Inflammatory macrophage treated with lipopolysaccharide for 4 hours (primary cell): Measurements from ENCODE around the gene CSGALNACT2.

Source experiments
- DNase-seq: peaks from one replicate; pipeline ENCODE4 v3.0.0-alpha.2; 2020

Gene CSGALNACT2

DNA sequence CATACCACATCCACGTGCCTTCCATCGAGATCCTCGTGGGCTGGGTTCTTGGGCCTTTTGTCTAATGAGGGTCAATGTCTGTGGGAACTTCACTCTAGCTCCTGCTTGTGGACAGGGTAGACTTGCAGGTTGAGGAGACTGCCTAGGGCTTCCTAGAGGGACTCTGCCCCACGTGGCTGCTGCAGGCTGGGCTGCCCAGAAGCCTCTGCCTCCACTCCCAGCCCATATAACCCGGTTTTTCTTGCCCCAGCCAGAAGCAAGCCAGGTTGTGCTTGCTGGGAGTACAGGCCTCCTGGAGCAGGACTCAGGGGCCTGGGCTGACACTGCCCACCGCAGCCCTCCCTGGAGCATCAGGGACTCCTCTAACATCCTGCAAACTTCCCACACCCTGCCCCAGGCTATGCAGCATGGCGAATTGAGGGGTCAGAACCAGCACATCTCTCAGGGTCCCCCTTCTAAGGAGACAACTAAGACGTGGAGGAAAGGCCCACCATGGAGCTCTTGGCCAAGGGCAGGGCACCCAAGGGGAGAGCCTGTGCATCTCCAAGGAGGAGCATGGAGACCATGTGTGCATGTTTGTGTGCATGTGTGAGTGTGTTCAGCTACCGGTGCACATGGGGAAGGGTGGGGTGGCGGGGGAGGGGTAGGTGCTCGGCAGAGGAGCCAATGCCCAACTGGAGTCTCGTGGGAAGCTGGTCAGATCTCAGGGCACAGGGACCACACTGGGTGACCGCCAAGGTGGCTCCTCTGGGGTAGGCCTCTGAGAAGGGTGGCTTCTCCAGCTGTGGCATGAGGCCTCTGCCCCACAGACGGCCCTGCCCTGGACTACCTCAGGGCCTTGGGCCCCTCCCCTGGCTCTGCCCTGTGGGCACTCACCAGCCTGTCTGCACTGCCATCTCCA, 66.0 kb downstream of the CSGALNACT2 start:
- DNase-seq, result no peak

DNA sequence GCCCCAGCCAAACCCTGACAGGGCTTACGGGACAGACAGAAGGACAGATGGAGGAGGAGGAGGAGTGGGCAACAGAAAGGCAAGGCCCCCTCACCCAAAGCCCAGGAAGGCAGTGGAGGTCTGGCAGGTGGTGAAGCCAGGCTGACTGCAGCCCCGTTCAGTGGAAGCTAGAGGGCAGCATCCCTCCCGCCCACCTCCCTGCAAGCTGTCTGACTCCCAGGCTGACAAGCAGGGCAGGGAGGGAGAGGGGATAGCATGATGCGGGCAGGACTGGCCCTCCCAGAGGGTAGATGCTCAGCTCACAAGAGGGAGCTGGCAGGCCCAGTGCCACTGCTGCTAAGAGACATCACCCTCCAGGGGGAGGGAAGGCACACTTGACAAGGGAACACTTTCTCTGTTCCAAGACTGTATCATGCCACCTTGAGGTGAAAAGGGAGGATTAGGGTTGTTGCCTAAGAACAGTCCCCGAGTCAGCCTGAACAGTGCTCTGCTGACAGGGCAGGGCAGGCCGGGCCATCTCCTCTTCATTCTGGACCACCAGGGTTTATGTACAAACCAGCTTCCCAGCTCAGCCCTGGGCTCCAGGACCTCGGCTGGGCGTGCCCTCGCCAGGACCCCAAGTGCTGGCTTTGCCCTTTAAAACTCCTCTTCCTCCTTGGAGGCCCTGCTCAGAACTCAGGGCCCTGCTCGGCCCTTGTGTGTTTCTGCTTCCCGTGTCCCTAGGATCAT, 66.9 kb downstream of the CSGALNACT2 start:
- peak; percentile 56 for DNase-seq

DNA sequence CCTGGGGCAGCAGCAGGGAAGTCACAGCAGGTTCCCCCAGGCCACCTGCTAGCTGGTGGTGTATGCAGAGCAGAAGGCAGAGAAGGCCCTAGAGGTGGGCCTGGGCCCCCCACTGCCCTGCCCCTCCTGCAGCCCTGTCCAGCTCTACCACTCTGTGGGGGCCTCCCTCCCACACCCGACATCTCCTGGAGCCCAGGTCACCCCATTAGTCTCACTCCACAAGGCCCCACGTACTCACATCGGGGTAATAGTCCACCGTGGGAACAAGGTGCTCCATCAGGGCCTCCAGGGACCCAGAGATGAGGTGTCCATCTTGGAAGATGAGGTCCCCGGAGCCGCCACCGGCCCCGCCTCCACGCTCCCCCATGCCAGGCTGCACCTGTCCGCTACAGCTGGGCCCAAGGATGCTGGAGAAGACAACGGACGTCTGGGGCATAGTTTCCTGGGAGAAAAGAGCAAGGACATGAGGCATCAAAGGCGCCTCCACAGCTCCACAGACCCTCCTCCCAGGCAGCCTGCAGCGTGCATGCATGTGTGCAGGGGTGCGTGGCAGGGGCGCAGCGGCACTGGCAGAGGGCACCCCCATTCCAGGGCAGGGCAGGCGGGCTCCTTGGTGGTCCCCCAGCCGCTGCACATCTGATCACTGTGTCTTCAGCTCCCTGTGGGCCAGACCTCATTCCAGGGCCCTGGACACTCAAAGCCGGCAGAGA, 67.6 kb downstream of the CSGALNACT2 start:
- DNase-seq, result no peak

DNA sequence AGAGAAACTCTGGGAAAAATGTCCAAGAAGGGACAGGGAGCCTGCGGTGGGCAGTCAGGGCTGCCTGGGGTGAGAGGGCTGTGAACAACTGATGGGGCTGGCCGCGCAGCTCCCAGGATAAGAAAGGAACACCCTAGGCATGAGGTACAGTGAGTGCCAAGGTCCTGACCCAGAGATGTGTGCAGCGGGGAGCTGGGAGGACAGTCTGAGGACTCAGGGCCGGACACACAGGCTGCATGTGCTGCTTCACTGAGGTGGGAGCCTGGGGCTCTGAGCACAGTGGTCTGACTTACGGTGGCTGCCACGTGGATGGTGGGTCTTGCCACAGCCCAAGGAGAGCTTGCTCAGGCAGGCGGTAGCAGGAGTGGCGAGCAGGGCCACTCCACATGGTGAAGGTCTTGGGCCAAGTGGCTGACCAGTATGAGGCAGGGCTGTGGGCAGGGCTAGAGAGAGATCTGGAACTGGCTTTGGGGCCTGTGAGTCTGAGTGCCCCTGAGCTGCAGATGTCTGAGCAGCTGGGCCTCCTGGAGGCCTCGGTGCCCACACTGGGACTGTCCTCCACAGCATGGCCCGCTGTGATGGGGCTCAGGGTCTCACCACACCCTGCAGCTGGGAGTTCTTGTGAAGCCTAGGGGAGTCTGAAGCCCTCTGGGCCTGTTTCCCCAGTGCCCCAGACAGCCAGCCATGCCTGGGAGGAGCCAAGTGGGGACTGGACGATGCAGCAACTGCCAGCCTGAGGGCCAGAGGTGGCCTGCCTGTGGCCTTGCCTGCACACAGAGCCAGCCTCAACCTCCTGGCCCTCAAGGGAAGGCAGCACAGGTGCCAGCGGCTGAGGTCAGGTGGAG, 68.4 kb downstream of the CSGALNACT2 start:
- no peak for DNase-seq

DNA sequence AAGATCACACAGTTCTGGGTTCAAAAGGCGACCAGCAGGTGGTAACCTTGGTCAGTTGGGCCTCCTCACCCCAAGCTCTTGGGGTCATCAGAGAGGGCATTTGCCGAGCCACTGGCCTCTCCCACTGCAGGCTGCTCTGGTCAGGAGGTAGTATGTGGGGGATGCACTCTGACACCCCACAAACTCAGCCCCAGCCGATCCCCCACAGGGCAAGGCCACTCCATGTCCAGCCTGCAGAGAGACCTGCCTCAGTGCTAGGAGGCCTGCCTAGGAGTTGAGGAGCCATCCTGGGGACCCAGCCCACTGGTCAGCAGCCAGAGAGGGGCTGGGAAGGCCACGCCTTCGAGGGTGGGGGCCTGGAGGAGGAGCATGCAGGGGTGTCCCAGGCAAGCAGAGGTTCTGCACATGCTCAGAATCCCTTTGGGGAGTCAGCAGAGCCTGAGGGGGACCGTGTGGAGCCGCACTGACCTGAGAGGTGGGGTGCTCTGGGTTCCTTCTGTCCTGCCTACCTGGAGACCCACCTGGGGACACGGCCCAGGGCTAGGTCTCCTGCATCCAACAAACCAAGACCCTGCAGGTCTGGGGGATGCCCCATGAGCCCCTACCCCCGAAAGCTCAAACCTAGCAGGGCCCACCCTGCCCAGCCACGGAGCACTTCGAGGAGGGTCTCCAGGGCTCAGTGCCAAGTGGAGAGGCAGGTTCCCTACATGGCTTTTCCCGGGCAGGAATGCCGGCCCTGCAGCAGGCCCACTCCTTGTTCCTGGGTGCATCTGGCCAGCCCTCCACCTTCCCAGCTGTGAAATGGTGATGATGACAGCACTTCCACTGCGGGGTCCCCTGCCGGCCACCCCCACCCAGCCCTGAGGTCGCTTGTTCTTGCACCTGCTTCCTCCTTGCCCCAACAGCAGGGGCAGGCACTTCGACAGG, 70.2 kb downstream of the CSGALNACT2 start:
- no peak for DNase-seq

DNA sequence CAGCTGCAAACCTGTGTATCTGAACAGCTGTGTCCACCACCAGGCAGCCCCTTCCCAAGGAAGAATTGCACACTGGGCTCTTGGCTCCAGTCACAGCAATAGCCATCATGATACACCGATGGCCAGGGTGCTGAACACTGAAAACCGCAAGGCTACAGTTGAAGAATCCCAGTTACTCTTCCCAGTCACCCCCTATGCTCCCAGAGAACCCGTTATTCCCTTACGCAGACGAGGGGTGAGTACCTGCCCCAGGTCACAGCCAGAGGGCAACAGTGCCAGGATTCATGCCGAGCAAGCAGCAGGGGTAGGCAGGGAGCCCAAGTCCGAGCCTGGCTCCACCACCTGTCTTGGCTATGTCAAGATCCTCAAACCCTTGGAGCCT, 70.8 kb downstream of the CSGALNACT2 start:
- DNase-seq, result no peak

DNA sequence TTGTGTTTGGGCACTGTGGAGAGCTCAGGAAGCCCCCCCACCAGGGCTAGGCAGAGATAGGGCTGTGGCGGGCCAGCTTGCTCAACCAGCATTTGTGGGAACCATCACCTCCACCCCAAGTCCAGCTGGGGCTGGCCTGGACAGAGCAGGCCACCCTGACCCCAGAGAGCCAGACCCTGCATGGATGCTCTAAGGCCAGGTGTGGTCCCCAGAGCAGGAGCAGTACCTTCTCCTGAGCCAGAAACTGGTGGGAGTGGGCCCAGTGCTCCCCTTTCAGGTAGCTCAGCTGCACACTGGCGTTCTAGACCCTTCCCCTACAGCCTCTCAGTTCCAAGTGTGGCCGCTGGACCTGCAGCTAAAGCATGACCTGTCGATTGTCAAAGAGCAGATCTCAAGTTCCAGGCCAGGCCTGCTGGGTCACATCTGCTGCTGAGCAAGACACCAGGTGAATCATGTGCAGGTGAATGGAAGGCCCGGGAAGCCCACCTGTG, 71.5 kb downstream of the CSGALNACT2 start:
- no peak for DNase-seq

DNA sequence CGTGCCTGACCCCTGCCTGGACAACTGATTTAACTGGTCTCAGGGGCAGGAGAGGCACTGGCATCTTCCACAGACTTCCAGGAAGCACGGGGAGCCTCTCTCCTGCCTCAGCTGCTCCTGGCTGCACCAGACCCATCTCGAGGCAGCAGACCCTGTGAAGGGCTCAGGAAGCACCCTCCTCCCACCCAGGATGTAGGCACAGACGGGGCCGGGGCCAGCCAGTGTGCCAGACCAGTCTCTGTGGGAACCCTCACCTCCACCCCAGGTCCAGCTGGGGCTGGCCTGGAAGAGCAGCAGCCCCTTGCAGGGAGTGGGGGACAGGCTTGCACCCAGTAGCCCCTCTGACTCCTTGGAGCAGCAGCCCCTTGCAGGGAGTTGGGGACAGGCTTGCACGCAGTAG, 72.3 kb downstream of the CSGALNACT2 start:
- no peak for DNase-seq

DNA sequence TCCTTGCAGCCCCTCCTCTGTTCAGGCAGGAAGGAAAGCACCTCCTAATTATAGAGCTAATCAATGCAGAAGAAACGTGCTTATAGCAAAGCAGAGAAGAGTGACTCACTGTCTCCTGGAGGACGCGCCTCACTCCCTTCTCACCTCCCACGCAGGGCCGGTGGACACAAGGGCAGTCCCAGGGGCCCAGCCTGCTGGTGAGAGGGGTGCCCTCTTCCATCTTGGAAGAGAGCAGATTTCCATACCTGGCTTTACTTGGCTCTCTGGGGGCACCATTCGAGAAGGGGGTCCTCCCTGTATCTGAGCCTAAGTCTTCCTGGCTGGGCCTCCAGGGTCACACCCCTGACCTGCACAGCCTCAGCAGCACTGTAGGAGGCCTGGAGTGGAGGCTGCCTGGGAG, 72.8 kb downstream of the CSGALNACT2 start:
- no peak for DNase-seq

DNA sequence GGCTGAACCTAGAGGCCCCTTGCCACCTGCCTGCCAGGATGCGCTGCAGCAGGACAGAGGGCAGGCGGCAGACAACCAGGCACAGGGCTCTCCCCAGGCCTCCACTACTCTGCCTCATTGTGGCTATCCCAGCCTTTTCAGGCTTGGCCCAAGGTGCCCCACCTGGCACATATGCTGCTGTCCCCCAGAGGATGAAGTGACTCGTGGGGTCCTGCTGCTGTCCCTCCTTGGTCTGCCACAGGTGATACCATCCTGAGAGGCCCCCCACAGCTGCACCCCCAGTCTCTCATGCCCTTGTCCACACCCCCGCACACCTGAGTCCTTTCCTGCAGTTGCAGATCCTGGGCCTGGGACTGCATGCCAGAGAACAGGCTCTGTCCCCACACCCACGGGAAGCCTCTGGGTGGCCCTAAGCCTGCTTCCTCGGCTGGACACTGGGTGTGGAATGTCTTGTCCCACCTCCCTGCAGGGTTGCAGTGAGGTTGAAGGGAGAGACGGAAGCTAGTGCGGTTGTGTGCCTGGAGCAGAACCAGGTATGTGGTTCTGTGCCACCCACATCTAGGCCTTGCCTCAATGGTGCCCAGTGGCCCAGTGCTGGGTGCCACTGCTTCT, 73.3 kb downstream of the CSGALNACT2 start:
- no peak for DNase-seq

DNA sequence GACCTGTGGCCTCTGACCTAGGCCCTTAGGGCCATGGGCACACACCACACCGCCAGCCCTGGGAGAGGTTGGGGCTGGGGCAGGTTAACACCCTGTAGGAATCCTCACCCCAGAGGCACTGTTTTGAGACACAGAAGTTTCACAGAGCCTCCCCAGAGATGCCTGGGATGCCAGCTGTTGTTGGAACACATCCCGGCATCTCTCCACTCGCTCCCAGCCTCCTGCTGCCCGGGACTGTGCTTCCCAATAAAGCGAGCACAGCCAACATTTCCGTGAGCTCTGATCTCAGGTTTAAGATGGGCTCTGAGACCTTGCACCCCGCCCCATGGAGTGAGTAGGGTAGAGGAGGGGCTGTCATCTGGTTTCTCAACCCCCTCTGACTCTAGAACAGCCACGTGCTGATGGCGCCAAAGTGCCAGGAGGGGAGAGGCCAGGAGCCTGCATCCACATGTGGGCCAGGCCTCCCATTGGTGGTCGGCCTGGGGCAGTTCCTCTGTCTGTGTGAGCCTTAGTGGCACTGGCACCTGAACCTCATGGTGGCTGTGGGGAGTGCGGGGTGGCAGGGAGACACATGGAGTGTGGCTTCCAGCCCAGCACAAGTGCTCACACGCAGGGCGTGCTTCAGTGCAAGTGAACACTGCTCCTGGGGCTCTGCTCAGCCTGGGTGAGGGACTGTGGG, 73.9 kb downstream of the CSGALNACT2 start:
- DNase-seq, result no peak

DNA sequence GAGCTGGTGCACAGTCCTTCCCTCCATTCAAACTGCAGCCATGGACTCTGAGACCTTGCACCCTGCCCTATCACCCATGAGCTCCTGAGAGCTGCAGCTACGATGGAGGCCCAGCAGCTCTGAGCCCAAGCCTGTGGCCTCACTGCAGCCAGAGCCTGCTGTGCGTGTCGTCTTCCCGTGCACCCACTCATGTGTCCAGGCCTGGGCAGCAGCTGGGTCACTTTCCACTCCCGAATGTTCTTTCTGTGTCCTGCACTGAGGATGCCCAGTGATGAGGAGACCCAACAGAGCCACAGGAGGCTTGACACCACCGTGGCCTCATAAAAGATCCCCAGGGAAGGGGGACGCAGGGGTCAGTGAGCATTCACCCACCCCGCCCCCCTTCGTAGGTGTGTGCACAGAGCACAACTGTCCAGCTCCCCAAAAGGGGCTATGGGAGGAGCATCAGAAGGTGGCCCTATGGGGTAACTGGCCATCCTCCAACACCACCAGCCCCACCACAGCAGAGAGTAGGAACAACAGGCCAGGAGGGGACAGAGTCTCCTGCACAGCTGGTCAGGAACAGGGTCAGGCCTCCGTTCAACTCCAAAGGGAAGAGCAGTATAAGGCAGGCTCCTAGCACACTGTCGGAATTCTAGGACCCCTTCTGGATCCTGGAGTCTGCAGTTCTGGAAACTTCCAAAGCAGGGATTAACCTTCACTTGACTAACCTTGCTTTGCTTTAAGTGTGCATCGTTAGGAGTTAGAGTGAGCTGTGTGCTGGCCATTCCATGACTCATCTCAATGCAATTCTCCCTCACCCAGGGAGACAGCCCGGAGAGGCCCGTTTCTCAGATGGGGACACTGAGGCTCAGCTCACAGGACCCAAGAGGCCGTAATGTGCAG, 76.1 kb downstream of the CSGALNACT2 start:
- DNase-seq, result no peak

DNA sequence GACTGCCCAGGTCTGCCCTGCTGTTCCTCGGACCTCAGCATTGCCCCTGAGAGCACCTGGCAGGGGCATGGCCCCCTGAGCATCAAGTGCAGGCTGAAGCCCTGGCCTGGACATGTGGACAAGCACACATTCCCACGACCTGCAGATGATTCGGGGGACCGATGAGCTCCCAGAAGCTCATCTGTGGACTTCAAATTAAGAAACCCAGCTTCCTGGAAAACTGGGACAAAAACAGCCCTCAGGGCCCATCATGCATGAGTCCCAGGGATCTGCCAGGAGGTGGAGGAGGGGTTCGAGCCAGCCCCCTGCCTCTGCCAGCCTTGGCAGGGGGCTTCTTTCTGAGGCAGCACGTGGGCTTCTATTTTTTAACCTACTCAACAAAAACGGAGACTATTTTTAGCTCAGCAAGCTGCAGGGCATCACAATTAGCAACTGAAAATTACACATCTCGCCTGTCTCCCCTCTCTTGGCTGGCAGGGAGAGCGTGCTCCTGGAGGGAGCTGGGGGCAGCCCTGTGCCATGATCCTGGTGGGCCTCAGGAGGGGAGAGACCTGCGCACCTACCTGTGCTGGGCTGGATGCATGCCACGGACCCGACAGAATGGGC, 76.8 kb downstream of the CSGALNACT2 start:
- DNase-seq, result no peak

DNA sequence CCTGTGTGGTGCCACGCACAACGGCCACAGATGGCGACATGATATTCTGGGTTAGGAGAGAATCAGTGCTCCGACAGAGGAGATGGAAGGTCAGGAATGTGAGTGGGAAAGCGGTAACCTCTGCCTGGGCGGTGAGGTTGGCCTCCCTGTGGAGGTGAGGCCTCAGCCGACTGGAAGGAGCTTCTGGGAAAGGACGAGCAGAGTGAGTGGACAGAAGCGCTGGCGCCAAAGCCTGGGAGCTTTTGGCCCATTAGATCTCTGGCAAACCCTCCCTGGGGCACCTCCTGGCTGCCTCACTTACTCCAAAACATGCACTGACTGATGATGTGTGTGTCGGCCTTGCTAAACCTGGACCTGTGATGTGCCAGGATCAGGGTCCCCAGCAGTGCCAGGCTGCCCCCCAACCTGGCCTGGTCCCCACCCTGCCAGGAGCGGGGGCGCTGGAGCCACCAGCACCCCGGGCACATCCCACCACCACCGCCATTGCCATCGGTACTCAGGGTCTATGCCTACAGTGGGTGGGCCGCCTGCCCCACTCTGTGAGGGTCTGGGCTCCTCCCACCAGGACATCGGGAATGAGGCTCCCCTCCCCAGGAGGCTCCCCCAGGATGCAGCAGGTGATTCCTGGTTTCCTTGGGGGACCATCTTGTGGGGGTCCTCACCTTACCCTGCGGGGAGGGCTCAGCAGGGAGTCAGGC, 77.7 kb downstream of the CSGALNACT2 start:
- DNase-seq, result no peak

DNA sequence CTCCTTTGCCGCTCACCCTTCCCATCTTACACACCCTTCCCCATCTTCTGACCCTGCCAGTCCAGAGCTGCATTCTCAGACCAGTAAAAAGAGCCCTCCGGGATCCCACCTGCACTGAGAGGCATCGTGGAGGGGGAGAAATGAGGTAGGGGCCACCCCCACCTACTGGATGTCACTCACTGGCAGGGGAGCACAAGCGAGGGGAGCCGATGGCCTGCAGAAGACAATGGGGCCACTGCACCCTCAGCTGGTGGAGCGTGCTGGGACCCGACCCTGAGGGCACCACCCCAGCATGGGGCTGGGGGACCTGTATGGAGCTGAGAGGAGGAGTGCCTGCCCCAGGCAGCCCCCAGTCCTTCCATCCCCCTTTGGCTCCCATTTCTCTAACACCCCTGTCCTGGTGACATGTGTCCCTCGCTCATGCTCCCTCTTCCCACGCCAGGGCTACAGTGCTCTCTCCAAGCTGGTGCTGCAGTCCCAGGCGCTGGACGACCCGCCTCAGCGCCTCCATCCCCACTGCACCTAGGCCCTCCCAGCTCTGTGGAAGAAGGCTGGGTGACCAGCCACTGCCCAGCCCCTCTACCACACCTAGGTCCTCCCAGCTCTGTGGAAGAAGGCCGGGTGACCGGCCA, 78.8 kb downstream of the CSGALNACT2 start:
- no peak for DNase-seq

DNA sequence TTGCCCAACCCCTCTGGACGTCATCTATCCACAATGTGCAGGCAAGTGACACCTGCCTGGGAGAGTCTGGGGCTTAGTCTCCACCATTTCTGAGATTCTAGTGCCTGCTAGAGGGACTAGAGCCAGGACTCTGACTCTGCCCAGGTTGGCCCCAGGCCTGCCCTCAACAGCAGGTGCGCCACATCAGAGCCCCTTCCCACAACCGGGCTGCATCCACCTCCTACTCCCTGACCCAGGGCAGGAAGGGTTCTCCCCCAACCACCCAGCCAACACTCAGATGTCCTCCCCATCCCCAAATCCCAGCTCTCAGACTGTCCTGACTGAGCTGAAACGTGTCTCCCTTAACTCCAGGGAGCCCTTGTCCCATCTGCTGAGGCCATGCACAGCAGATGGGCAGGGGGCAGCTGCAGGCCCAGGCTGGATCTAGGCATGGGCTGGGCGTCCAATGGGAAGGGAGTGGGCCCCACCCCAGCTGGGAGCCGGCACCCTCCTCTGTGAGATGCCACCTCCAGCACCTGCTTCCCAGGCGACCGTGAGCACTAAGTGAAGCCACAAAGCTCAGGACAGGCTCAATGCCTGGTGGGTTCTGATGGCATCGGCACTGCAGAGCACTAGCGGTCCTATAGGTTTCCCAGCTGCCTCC, 79.4 kb downstream of the CSGALNACT2 start:
- DNase-seq, result no peak
